HCT116 (cell line): Measurements from ENCODE around the gene AP3D1. TPM values are rescaled to one million over a fixed set of nuclear protein-coding genes. Genes with fewer than 3 reads are reported as not detected.

ENCODE experiments used
- ATAC-seq: fragments of 200-7000 bp; cut with Tn5 transposase; 2 replicates; pipeline ENCODE4 v1.9.1; 2020; ENCODE audit warnings: mild to moderate bottlenecking, moderate library complexity
- BruUV-seq: library from RNA; stranded (reverse); fragments of 400-500 nt; replicated peaks from 2 replicates; lab custom pipeline; 2021; lab: Mats Ljungman, UMichigan
- CTCF ChIA-PET: fragments of 300-600 bp; sonication (Branson Sonifier 250); formaldehyde crosslinking; loops from one replicate; lab custom pipeline; 2021; ENCODE audit warnings: antibody characterized with exemption; lab: Charles Lee
- POLR2A ChIA-PET: fragments of 300-600, 350-600 bp; sonication (Branson Sonifier 250); formaldehyde crosslinking; loops from one replicate; lab custom pipeline; 2021; ENCODE audit warnings: antibody characterized with exemption; lab: Charles Lee
- RAD21 ChIA-PET, 2 experiments: fragments of 300-600 bp; sonication (Branson Sonifier 250); formaldehyde crosslinking; loops; one replicate each; lab custom pipeline; 2023; ENCODE audit warnings: low total read pairs in 2 of 2; ENCODE audit not compliant: uncharacterized antibody in 2 of 2, unreplicated experiment in 2 of 2, low non-redundant PET in 1 of 2; lab: Charles Lee
- DNase-seq: peaks from one replicate; pipeline ENCODE4 v3.0.0-alpha.2; 2010; ENCODE audit warnings: low read depth, low spot score
- H2AFZ ChIP-seq: fragments of 200-600 bp; shearing (Covaris generic), sonication (generic); 2 replicates; pipeline ENCODE4 v1.6.1; 2017; ENCODE audit warnings: low read depth, mixed run types, mixed read lengths, antibody characterized with exemption, low read length; ENCODE audit not compliant: poor library complexity, severe bottlenecking
- H3K27ac ChIP-seq: 2 replicates; pipeline ENCODE4 v1.5.1; 2012; ENCODE audit warnings: low read depth, low read length
- H3K27me3 ChIP-seq: fragments of 200-600 bp; sonication (generic); 2 replicates; pipeline ENCODE4 v1.6.1; 2016; ENCODE audit warnings: mixed run types, low read length, mixed read lengths; ENCODE audit not compliant: insufficient read depth
- H3K36me3 ChIP-seq, 2 experiments: fragments of 200-500 bp in 1 of 2; fragments of 200-600 bp in 1 of 2; sonication (Bioruptor generic) in 1 of 2; sonication (generic) in 1 of 2; 2 replicates each; pipeline versions ENCODE4 v1.5.1 to v1.6.1; 2014 to 2016; ENCODE audit warnings: low read length in 2 of 2, inconsistent platforms in 1 of 2, mixed read lengths in 1 of 2, mixed run types in 1 of 2; ENCODE audit not compliant: insufficient read depth in 2 of 2, control insufficient read depth in 1 of 2
- H3K4me1 ChIP-seq, 2 experiments: fragments of 200-600 bp in 1 of 2; sonication (generic) in 1 of 2; 2 replicates each; pipeline versions ENCODE4 v1.5.1 to v1.6.1; 2012 to 2017; ENCODE audit warnings: low read length in 2 of 2, inconsistent platforms in 1 of 2, mild to moderate bottlenecking in 1 of 2, mixed read lengths in 1 of 2, mixed run types in 1 of 2, moderate library complexity in 1 of 2; ENCODE audit not compliant: insufficient read depth in 2 of 2, control insufficient read depth in 1 of 2
- H3K4me2 ChIP-seq: fragments of 200-600 bp; sonication (generic); 2 replicates; pipeline ENCODE4 v1.6.1; 2017; ENCODE audit warnings: mixed run types, low read length, mixed read lengths
- H3K4me3 ChIP-seq, 2 experiments: fragments of 200-600 bp in 1 of 2; sonication (generic) in 1 of 2; replicated peaks in 1 of 2; 2 replicates each; pipeline ENCODE4 v1.5.1; 2011 to 2016; ENCODE audit warnings: low read length in 2 of 2, control low read depth in 1 of 2, low read depth in 1 of 2, mild to moderate bottlenecking in 1 of 2, mixed read lengths in 1 of 2, mixed run types in 1 of 2
- H3K79me2 ChIP-seq: fragments of 200-600 bp; sonication (generic); 2 replicates; pipeline ENCODE4 v1.6.1; 2017; ENCODE audit warnings: mild to moderate bottlenecking, mixed run types, low read length, moderate library complexity, mixed read lengths; ENCODE audit not compliant: insufficient read depth
- H3K9ac ChIP-seq: fragments of 200-600 bp; sonication (generic); 2 replicates; pipeline ENCODE4 v1.6.1; 2016; ENCODE audit warnings: low read length, mixed read lengths
- H3K9me2 ChIP-seq: fragments of 200-600 bp; sonication (generic), shearing (Covaris generic); 2 replicates; pipeline ENCODE4 v1.6.1; 2017; ENCODE audit warnings: mixed run types, mild to moderate bottlenecking, moderate library complexity; ENCODE audit not compliant: insufficient read depth
- H3K9me3 ChIP-seq, 2 experiments: fragments of 200-500 bp in 1 of 2; fragments of 200-600 bp in 1 of 2; sonication (Bioruptor generic) in 1 of 2; sonication (generic) in 1 of 2; 2 replicates each; pipeline ENCODE4 v1.6.1; 2014 to 2017; ENCODE audit warnings: low read length in 2 of 2, mixed read lengths in 2 of 2, inconsistent platforms in 1 of 2, low read depth in 1 of 2, mild to moderate bottlenecking in 1 of 2, mixed run types in 1 of 2, moderate library complexity in 1 of 2; ENCODE audit not compliant: control insufficient read depth in 1 of 2, insufficient read depth in 1 of 2
- H4K20me1 ChIP-seq: fragments of 200-600 bp; sonication (generic), shearing (Covaris generic); 2 replicates; pipeline ENCODE4 v1.6.1; 2017; ENCODE audit warnings: mixed run types, mild to moderate bottlenecking, moderate library complexity; ENCODE audit not compliant: insufficient read depth
- CBX3 ChIP-seq: IDR thresholded peaks from 2 replicates; pipeline ENCODE4 v1.6.1; 2012; ENCODE audit warnings: low read depth
- JUND ChIP-seq: IDR thresholded peaks from 2 replicates; pipeline ENCODE4 v1.6.1; 2012
- POLR2AphosphoS5 ChIP-seq: IDR thresholded peaks from 2 replicates; pipeline ENCODE4 v1.6.1; 2011; ENCODE audit warnings: mild to moderate bottlenecking, low read depth, low read length, moderate library complexity
- RAD21 ChIP-seq: IDR thresholded peaks from 2 replicates; pipeline ENCODE4 v1.6.1; 2012; ENCODE audit warnings: low read depth, mild to moderate bottlenecking
- YY1 ChIP-seq: IDR thresholded peaks from 2 replicates; pipeline ENCODE4 v1.6.1; 2011; ENCODE audit warnings: low read length, low read depth, moderate library complexity, mild to moderate bottlenecking; ENCODE audit not compliant: insufficient replicate concordance; ENCODE audit errors: extremely low read depth
- ZFX ChIP-seq: fragments of 450-650 bp; IDR thresholded peaks from 2 replicates; pipeline ENCODE4 v1.6.1; 2017
- intact Hi-C: fragments of 100-400 bp; cut with micrococcal nuclease; formaldehyde crosslinking; loops from 2 replicates; pipeline ENCODE4 v1.10.0; 2022
- total RNA-seq: library from RNA; stranded (reverse); gene quantifications from one replicate; pipeline ENCODE4 v1.2.1, GENCODE V29; 2021; ENCODE audit not compliant: unreplicated experiment

Gene AP3D1
- total RNA-seq, 1 experiment from 2014 or later, result 137 TPM

DNA sequence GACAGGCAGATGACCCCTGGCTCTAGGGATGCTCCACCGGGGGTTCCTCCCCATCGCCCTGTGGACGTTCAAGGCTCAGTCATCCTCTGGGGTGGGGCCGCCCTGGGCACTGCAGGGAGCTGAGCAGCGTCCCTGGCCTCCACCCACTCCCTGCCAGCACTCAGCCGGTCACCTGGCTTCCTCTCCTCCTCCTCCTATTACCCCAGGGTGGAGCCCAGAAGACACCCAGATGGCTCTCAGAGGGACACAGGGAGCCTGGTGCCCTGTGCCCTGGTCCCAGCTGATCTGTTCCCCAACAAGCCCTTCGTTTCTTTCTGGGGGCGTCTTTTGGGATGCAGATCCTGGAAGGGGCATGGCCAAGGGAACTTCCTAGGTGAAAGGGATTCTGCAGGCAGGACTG is 96.6 kb downstream of the AP3D1 start:
- Histone ChIP-seq H3K27me3 (no peaks in the 10 kb centered on the region), H2AFZ (peak overlapping the region; percentile 7), H3K4me1 (peaks cover 70 to 89% of the 10 kb centered on the region in 2 experiments), H3K9me2 (no peaks in the 10 kb centered on the region), H3K4me2 (peak overlapping the region; percentile 81), H3K9me3 (no peaks in the 10 kb centered on the region), H3K36me3 (no peaks in the 10 kb centered on the region), H3K27ac (peak overlapping the region; percentile 84), H3K4me3 (peak overlapping the region; percentile 2 to 27; a peak in 2 of 4 replicates), H3K79me2 (peaks cover 10% of the 10 kb centered on the region), H4K20me1 (no peaks in the 10 kb centered on the region), H3K9ac (peak overlapping the region; percentile 56)
- ChIA-PET RAD21 (no interaction called here), CTCF (interaction anchor here (0.7 to 3.0 kb wide), 3 partner anchors 15 to 35 kb away, joined by 3 to 8 read pairs (median 4); no protein-coding TSS in a partner anchor), POLR2A (interaction anchor here (0.6 to 4.2 kb wide), 5 partner anchors 8 to 535 kb away, joined by 3 to 39 read pairs (median 5); no protein-coding TSS in a partner anchor)
- no peak for DNase-seq
- TF ChIP-seq JUND (no peak), YY1 (peak; percentile 69), POLR2AphosphoS5 (peak; percentile 91)
- BruUV-seq, result no TSS peak
- intact Hi-C loops, result no loop called here
- ATAC-seq, result peak; percentile 28

DNA sequence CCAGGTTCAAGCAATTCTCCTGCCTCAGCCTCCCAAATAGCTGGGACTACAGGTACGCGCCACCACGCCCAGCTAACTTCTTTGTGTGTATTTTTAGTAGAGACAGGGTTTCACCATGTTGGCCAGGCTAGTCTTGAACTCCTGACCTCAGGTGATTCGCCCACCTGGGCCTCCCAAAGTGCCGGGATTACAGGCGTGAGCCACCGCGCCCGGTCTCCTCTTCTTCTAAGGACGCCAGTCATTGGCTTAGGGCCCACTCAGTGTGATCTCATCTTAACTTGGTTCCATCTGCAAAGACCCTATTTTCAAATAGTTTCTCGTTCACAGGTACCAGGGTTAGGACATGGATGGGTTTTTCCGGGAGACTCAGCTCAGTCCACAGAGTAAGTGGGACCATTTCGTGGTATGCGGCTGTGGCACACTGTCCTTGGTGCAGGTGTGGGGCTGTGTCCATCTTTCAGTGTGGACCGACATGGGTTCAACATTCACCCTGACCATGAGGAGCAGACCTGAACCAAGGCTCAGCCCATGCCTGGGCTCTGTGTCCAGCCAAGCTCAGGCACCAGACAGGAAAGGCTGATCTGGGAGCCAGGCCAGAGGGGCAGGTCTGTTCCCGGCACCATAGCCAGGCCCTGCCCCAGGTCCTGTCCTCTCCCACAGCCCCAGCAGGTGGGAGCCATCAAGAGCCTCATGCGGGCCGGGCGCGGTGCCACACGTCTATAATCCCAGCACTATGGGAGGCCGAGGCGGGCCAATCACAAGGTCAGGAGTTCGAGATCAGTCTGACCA is 97.6 kb downstream of the AP3D1 start:
- Histone ChIP-seq H3K27me3 (no peaks in the 10 kb centered on the region), H3K4me2 (peak overlapping the region; percentile 81), H3K4me1 (peaks cover 71 to 89% of the 10 kb centered on the region in 2 experiments), H3K9me3 (no peaks in the 10 kb centered on the region)
- DNase-seq (no peak), ATAC-seq (peak; percentile 23)
- ChIA-PET RAD21 (no interaction called here), CTCF (interaction anchor here (1.5 to 3.0 kb wide), 2 partner anchors 16 to 24 kb away, joined by 3 to 8 read pairs; no protein-coding TSS in a partner anchor)
- intact Hi-C loops, result no loop called here
- TF ChIP-seq RAD21 (no peak), ZFX (no peak), POLR2AphosphoS5 (peak; percentile 15; the same call in 1 of the 2 replicates), CBX3 (no peak)
- TF ChIP-seq, all 23 proteins: peak for 1
- BruUV-seq, result no TSS peak
- peak overlapping the region; percentile 61 for H2AFZ ChIP-seq
- peak overlapping the region; percentile 84 for H3K27ac ChIP-seq
- H3K9me2 ChIP-seq, result no peaks in the 10 kb centered on the region
- H3K4me3 ChIP-seq, result no peak overlapping the region; a peak in 1 of 4 replicates
- H3K79me2 ChIP-seq, result peaks cover 20% of the 10 kb centered on the region
- peak overlapping the region; percentile 50 for H3K9ac ChIP-seq
- POLR2A ChIA-PET, result interaction anchor here (1.2 to 4.2 kb wide), 5 partner anchors 9 to 26 kb away, joined by 3 to 39 read pairs (median 6); no protein-coding TSS in a partner anchor
- H3K36me3 ChIP-seq, result no peaks in the 10 kb centered on the region
- H4K20me1 ChIP-seq, result no peaks in the 10 kb centered on the region
